Neural crest cell (in vitro differentiated cells): ENCODE data around the gene CTIF. TPM values are rescaled to one million over a fixed set of nuclear protein-coding genes. Genes with fewer than 3 reads are reported as not detected.
"Not testable (repeated sequence)": the region's sequence is repeated elsewhere in the genome, so short reads cannot be mapped to it uniquely, and the experiment has no call there.

Experiments used
- DNase-seq: peaks from one replicate; pipeline ENCODE4 v3.0.0; 2021; ENCODE audit warnings: low read depth, mixed read lengths, low spot score
- H3K27ac Mint-ChIP-seq: one replicate; pipeline ENCODE4 v1.8.0; 2021; ENCODE audit warnings: mild to moderate bottlenecking, mixed read lengths; ENCODE audit not compliant: unreplicated experiment
- H3K27me3 Mint-ChIP-seq: 2 replicates; pipeline ENCODE4 v1.8.0; 2021; ENCODE audit warnings: low read depth, mild to moderate bottlenecking, mixed read lengths
- H3K36me3 Mint-ChIP-seq: 2 replicates; pipeline ENCODE4 v1.8.0; 2021; ENCODE audit warnings: low read depth, mild to moderate bottlenecking, mixed read lengths
- H3K4me1 Mint-ChIP-seq: 2 replicates; pipeline ENCODE4 v1.8.0; 2021; ENCODE audit warnings: mixed read lengths
- H3K4me3 Mint-ChIP-seq: one replicate; pipeline ENCODE4 v1.8.0; 2021; ENCODE audit warnings: mild to moderate bottlenecking, mixed read lengths
- H3K9me3 Mint-ChIP-seq: 2 replicates; pipeline ENCODE4 v1.8.0; 2021; ENCODE audit warnings: mixed read lengths
- CTCF ChIP-seq: fragments of 200-600 bp; sonication (generic); conservative IDR thresholded peaks from 2 replicates; pipeline ENCODE4 v1.5.0; 2021; ENCODE audit warnings: antibody characterized with exemption, mild to moderate bottlenecking
- total RNA-seq: library from RNA; stranded (reverse); gene quantifications from 2 replicates; pipeline ENCODE4 v1.2.1, GENCODE V29; 2021

Gene CTIF
- total RNA-seq, 1 donor from 2014 or later, result 52.6 TPM

GRCh38 chr18:48500517-48500916 lies 38.3 kb upstream of the CTIF start:
- DNase-seq, result no peak
- Mint-ChIP-seq H3K36me3 (peaks cover 5% of the 10 kb centered on the region), H3K27ac (no peak overlapping the region), H3K27me3 (no peaks in the 10 kb centered on the region), H3K9me3 (peaks cover 19% of the 10 kb centered on the region), H3K4me1 (no peaks in the 10 kb centered on the region), H3K4me3 (no peak overlapping the region)
- TF ChIP-seq CTCF, result no peak

- no peak for DNase-seq
- Mint-ChIP-seq H3K4me1 (no peaks in the 10 kb centered on the region), H3K27me3 (no peaks in the 10 kb centered on the region), H3K27ac (no peak overlapping the region), H3K9me3 (peaks cover 21% of the 10 kb centered on the region), H3K36me3 (peaks cover 16% of the 10 kb centered on the region), H3K4me3 (no peak overlapping the region)
- TF ChIP-seq CTCF, result no peak
These were observed 35.9 kb upstream of the CTIF start for GRCh38 chr18:48502906-48503305.

GRCh38 chr18:48504819-48505218 lies 34.0 kb upstream of the CTIF start:
- H3K27ac Mint-ChIP-seq, result no peak overlapping the region
- no peaks in the 10 kb centered on the region for H3K4me1 Mint-ChIP-seq
- peaks cover 29% of the 10 kb centered on the region for H3K9me3 Mint-ChIP-seq
- H3K4me3 Mint-ChIP-seq, result no peak overlapping the region
- DNase-seq, result no peak
- H3K36me3 Mint-ChIP-seq, result peaks cover 19% of the 10 kb centered on the region
- TF ChIP-seq CTCF, result no peak
- H3K27me3 Mint-ChIP-seq, result peaks cover 5% of the 10 kb centered on the region

GRCh38 chr18:48506983-48507568 lies 31.8 kb upstream of the CTIF start:
- not testable (repeated sequence) for H3K27me3 Mint-ChIP-seq, H3K4me3 Mint-ChIP-seq, H3K4me1 Mint-ChIP-seq, H3K27ac Mint-ChIP-seq, DNase-seq
- H3K9me3 Mint-ChIP-seq, result peaks cover 29% of the 10 kb centered on the region
- peaks cover 19% of the 10 kb centered on the region for H3K36me3 Mint-ChIP-seq

- peaks cover 14% of the 10 kb centered on the region for H3K9me3 Mint-ChIP-seq
- H3K27me3 Mint-ChIP-seq, H3K4me3 Mint-ChIP-seq, H3K4me1 Mint-ChIP-seq, DNase-seq, H3K36me3 Mint-ChIP-seq, H3K27ac Mint-ChIP-seq: not testable (repeated sequence)
These were observed 26.3 kb upstream of the CTIF start for GRCh38 chr18:48512498-48512897.

GRCh38 chr18:48514786-48515185 lies 24.0 kb upstream of the CTIF start:
- H3K4me1 Mint-ChIP-seq, result peaks cover 4% of the 10 kb centered on the region
- H3K27me3 Mint-ChIP-seq, result no peaks in the 10 kb centered on the region
- no peak overlapping the region for H3K4me3 Mint-ChIP-seq
- H3K27ac Mint-ChIP-seq, result peak overlapping the region; percentile 23
- TF ChIP-seq CTCF, result no peak
- no peaks in the 10 kb centered on the region for H3K36me3 Mint-ChIP-seq
- DNase-seq, result no peak
- peaks cover 3% of the 10 kb centered on the region for H3K9me3 Mint-ChIP-seq

GRCh38 chr18:48517048-48517447 lies 21.8 kb upstream of the CTIF start:
- Mint-ChIP-seq H3K9me3 (peaks cover 3% of the 10 kb centered on the region), H3K4me1 (peaks cover 14% of the 10 kb centered on the region), H3K27me3 (no peaks in the 10 kb centered on the region), H3K27ac (no peak overlapping the region), H3K36me3 (no peaks in the 10 kb centered on the region), H3K4me3 (no peak overlapping the region)
- TF ChIP-seq CTCF, result no peak
- DNase-seq, result no peak
